IPS DF 6.9 (cell line): ENCODE measurements around the gene SSC5D.
A peak's percentile ranks its signal among the peaks of the same experiment; 100 is the strongest.

ENCODE experiments used
- DNase-seq: peaks from one replicate; pipeline ENCODE4 v3.0.0-alpha.2; 2013; ENCODE audit warnings: low read depth, low spot score
- H3K27ac ChIP-seq: one replicate; pipeline ENCODE4 v1.5.1; 2013; ENCODE audit warnings: low read length, control low read depth
- H3K27me3 ChIP-seq: 2 replicates; pipeline ENCODE4 v1.6.1; 2013; ENCODE audit warnings: mild to moderate bottlenecking, low read length; ENCODE audit not compliant: control insufficient read depth, insufficient read depth
- H3K36me3 ChIP-seq: 2 replicates; pipeline ENCODE4 v1.6.1; 2013; ENCODE audit warnings: low read length; ENCODE audit not compliant: control insufficient read depth, insufficient read depth
- H3K4me1 ChIP-seq: 2 replicates; pipeline ENCODE4 v1.6.1; 2013; ENCODE audit warnings: low read length; ENCODE audit not compliant: control insufficient read depth, insufficient read depth
- H3K4me3 ChIP-seq: 2 replicates; pipeline ENCODE4 v1.5.1; 2013; ENCODE audit warnings: mild to moderate bottlenecking, low read length
- H3K9me3 ChIP-seq: 2 replicates; pipeline ENCODE4 v1.6.1; 2013; ENCODE audit warnings: low read length, inconsistent platforms; ENCODE audit not compliant: control insufficient read depth, insufficient read depth
- WGBS: extraction: QIAGEN DNeasy Blood & Tissue Kit; methylation state at CpG from one replicate; pipeline ENCODE4 v1.1.7; 2013; ENCODE audit warnings: mixed read lengths, missing lambda C conversion rate; ENCODE audit not compliant: insufficient read length, insufficient coverage; 5-methylcytosine and 5-hydroxymethylcytosine counted together

SSC5D gene

DNA sequence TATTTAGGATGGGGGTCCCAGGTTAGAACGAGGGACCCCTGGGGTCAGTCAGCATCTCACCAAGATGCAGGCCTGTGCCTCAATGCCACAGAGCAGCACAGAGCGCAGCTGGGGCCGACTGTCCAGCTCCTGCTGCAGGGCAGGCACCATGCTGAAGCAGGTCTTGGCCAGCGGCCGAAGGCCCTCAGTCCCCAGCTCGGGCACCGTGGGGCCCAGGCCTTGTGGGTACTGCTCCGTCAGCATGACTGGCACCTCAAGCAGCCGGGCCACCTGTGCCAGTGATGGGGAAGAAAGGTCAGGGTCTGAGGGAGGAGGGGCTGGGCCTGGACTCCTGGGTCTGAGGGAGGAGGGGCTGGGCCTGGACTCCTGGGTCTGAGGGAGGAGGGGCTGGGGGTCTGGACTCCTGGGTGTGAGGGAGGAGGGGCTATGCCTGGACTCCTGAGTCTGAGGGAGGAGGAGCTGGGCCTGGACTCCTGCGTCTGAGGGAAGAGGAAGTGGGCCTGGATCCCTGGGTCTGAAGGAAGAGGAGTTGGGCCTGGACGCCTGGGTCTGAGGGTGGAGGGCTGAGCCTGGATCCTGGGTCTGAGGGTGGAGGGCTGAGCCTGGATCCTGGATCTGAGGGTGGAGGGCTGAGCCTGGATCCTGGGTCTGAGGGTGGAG lies 32.5 kb upstream of the SSC5D start:
- DNase-seq: no peak

GRCh38 chr19:55456347-55456746 lies 31.9 kb upstream of the SSC5D start:
- peaks cover 5% of the 10 kb centered on the region; the same call in 1 of the 2 replicates for H3K4me1 ChIP-seq
- no peak for DNase-seq
- no CpG with 5 or more reads among the region's 14 CpGs for WGBS

More for the DNA sequence above, 32.5 kb upstream of the SSC5D start:
- H3K27ac ChIP-seq: no peak overlapping the region
- H3K4me1 ChIP-seq: peaks cover 5% of the 10 kb centered on the region; the same call in 1 of the 2 replicates
- H3K27me3 ChIP-seq: peaks cover 7% of the 10 kb centered on the region
- WGBS: no CpG with 5 or more reads among the region's 11 CpGs
- no peaks in the 10 kb centered on the region for H3K36me3 ChIP-seq
- no peak overlapping the region for H3K4me3 ChIP-seq
- H3K9me3 ChIP-seq: no peaks in the 10 kb centered on the region

GRCh38 chr19:55457683-55458457 lies 30.4 kb upstream of the SSC5D start:
- WGBS: no CpG with 5 or more reads among the region's 16 CpGs
- DNase-seq: no peak

More at GRCh38 chr19:55456347-55456746, 31.9 kb upstream of the SSC5D start:
- H3K36me3 ChIP-seq: no peaks in the 10 kb centered on the region
- H3K27ac ChIP-seq: no peak overlapping the region
- no peak overlapping the region for H3K4me3 ChIP-seq
- peaks cover 4% of the 10 kb centered on the region; the same call in 1 of the 2 replicates for H3K27me3 ChIP-seq
- no peaks in the 10 kb centered on the region for H3K9me3 ChIP-seq

DNA sequence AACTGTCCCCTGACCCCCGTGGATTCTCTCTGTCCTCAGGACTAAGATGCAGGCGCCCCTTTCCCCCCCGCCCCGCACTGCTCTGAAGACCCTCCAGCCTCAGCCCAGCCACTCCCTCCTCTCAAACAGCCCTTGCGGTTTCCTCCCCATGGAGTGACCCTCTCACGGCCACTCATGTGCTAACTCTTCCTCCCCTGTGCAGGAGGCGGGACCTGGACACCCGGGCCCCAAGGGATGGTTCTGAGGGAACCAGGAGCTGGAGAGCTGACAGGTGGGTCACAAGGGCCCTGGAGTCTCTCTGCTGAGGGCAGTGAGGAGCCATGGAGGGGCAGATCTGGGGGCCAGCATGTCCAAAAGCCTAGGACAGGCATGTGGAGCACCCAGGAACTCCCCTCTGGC lies 28.7 kb upstream of the SSC5D start:
- Histone ChIP-seq H3K27ac (no peak overlapping the region), H3K4me3 (no peak overlapping the region), H3K36me3 (no peaks in the 10 kb centered on the region), H3K9me3 (no peaks in the 10 kb centered on the region), H3K27me3 (no peaks in the 10 kb centered on the region), H3K4me1 (peaks cover 4% of the 10 kb centered on the region)
- WGBS: no CpG with 5 or more reads among the region's 8 CpGs
- no peak for DNase-seq

More at GRCh38 chr19:55457683-55458457, 30.4 kb upstream of the SSC5D start:
- Histone ChIP-seq H3K27ac (no peak overlapping the region), H3K4me1 (0 out of 2 replicates have a peak, but pooled peaks cover 3% of the 10 kb centered on the region), H3K36me3 (no peaks in the 10 kb centered on the region), H3K27me3 (no peaks in the 10 kb centered on the region), H3K4me3 (no peak overlapping the region), H3K9me3 (no peaks in the 10 kb centered on the region)

DNA sequence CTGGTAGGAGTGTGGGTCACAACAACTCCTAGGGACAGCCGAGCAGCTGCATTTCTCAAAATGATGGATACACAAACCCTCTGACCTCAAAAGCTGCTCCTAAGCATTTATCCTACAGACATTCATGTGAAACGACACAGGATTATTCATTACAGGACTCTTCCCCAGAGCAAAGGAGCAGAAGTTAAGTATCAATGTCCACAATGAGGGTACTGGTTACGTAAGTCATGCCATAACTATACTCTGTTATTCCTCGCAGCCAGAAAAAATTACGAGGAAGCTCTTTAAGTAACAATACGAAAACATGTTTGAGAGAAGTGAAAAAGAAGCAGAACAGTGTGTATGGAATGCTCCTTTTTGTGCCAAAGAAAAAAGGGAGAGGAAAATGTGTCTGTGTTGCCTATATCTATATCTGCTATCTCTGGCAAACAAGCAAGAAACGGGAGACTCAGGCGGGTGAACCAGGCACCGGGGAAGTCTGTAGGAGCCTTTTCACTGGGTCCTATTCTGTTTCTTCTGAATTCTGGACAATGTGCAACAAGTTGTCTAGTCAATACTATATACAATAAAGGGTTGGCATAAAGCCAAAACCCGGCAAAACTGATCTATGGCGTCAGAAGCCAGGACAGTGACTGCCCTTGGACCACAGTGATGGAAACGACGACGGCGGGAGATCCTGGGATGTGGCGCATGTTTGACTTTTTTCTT lies 28.1 kb upstream of the SSC5D start:
- Histone ChIP-seq H3K36me3 (no peaks in the 10 kb centered on the region), H3K4me1 (peaks cover 4% of the 10 kb centered on the region), H3K27ac (no peak overlapping the region), H3K4me3 (no peak overlapping the region), H3K27me3 (no peaks in the 10 kb centered on the region), H3K9me3 (no peaks in the 10 kb centered on the region)
- no peak for DNase-seq
- WGBS: no CpG with 5 or more reads among the region's 16 CpGs

DNA sequence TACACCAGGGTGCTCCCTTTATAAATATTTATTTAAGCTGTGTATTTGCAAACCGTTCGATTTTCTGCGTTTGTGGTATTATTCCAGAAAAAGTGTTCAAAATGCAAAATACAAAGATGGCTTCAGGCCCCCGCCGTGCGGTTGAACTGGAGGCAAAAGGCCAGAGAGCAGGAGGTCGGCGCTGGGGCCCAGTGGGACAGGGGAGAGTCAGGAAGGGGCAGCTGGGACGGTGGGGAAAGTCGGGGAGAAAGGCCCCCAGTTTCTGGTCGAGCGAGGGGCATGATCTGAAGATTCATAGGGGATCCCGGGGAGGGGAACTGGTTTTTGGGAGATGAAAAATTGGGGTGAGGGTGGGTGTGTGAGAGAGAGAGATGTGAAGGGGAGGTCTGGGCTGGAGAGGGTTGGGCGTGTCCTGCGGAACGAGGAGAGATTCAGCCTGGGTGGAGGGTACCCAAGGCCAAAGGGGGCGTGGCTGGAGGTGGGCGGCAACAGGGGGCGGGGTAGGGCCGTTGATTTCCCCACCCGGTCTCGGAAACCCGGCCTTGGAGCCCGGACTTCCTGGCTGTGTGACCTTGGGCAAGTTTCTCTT lies 27.5 kb upstream of the SSC5D start:
- H3K36me3 ChIP-seq: no peaks in the 10 kb centered on the region
- H3K27ac ChIP-seq: no peak overlapping the region
- no peaks in the 10 kb centered on the region for H3K27me3 ChIP-seq
- 100% methylated on average over 1 of the region's 24 CpGs for whole genome bisulfite sequencing
- no peaks in the 10 kb centered on the region for H3K9me3 ChIP-seq
- peaks cover 4% of the 10 kb centered on the region for H3K4me1 ChIP-seq
- DNase-seq: no peak
- H3K4me3 ChIP-seq: peak overlapping the region; percentile 64; the same call in 1 of the 2 replicates

DNA sequence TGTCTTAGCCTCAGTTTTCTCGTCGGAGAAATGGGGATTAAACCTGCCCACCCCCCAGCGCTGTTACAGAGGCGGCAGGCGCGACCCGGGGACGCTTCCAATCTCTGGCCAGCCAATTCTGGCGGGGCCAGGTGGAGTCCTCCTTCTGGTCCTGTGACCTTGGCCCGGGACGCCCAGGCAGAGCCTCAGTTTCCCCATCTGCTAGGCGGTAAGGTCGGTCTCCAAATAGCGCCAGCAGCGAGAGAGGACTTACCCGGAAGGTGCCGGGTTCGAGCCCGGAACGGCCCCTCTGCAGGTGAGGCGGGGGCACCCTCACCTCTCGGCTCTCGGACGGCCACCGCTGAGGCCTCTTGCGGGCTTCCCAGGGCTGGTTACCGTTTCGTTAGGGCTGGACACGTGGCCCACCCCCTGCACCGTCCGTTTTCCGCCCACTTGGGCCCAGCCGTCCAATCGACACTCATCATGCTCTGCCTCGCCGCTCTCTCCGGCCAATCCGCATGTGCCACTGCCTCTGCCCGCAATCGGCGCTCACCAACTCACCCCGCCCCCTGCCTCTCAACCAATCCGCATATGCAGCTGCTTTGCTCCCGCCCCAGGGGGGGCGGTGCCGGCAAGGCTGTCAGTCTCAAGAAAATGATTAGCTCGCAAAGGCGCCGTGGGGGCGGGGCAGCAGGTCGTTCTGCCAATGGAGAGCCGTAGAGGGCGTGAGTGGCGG lies 26.8 kb upstream of the SSC5D start, which contains the start of gene ISOC2:
Gene ISOC2 (minus strand): TSS at position 384 of the 715 bp plus-strand sequence. CDS start 5,156 bp downstream, outside the sequence.
- H3K36me3 ChIP-seq: no peaks in the 10 kb centered on the region
- H3K4me3 ChIP-seq: peak within 1 kb of the TSS; percentile 64
- H3K27ac ChIP-seq: no peak within 1 kb of the TSS
- H3K27me3 ChIP-seq: no peaks in the 10 kb centered on the region
- peak; percentile 97 for DNase-seq
- peaks cover 4% of the 10 kb centered on the region for H3K4me1 ChIP-seq
- no CpG with 5 or more reads among the region's 54 CpGs for WGBS
- no peaks in the 10 kb centered on the region for H3K9me3 ChIP-seq

DNA sequence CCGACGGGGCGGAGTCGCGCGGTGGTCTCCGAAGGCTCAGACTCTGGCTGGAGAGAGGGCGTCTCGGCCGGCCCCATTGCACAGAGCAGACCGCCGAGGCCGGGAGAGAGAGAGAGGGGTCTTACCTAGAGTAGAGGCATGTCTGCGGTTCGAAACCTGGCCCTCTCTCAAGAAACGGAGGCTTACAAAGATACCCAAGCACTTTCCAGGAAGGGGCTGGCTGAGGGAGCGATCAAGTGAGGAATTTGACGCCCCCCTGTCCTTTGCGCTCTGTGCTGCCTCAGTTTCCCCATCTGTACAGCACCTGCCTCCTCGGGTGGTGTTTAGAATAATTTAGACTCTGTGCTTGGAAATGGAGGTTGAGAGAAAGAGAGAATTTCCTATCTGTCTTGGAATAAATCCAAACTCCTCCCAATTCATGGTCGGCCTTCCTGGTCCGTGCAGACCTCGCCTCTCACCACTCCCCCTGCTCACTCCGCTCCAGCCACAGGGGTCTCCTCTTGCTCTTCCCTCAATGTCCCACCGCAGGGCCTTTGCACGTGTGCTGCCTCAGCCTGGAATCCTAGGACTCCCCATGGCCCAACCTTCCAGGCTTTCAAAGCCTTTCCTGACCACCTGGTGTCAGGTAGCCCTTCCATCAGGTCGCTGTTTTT lies 26.1 kb upstream of the SSC5D start:
- no peak for DNase-seq
- H3K9me3 ChIP-seq: no peaks in the 10 kb centered on the region
- H3K27me3 ChIP-seq: no peaks in the 10 kb centered on the region
- H3K27ac ChIP-seq: no peak overlapping the region
- WGBS: no CpG with 5 or more reads among the region's 27 CpGs
- no peaks in the 10 kb centered on the region for H3K36me3 ChIP-seq
- H3K4me1 ChIP-seq: peaks cover 4% of the 10 kb centered on the region
- H3K4me3 ChIP-seq: peak overlapping the region; percentile 7; the same call in 1 of the 2 replicates

GRCh38 chr19:55462722-55463121 lies 25.5 kb upstream of the SSC5D start:
- Histone ChIP-seq H3K27me3 (no peaks in the 10 kb centered on the region), H3K36me3 (no peaks in the 10 kb centered on the region)

More at GRCh38 chr19:55462722-55463121, 25.5 kb upstream of the SSC5D start:
- WGBS: no CpG with 5 or more reads among the region's 11 CpGs
- no peaks in the 10 kb centered on the region for H3K9me3 ChIP-seq
- peaks cover 4% of the 10 kb centered on the region for H3K4me1 ChIP-seq
- no peak overlapping the region for H3K4me3 ChIP-seq
- DNase-seq: no peak
- H3K27ac ChIP-seq: no peak overlapping the region
